Endodermal cell (in vitro differentiated cells): Measurements from ENCODE around the gene C4B. TPM values are rescaled to one million over a fixed set of nuclear protein-coding genes. Genes with fewer than 3 reads are reported as not detected.
"Not testable (repeated sequence)": the region's sequence is repeated elsewhere in the genome, so short reads cannot be mapped to it uniquely, and the experiment has no call there.

Source experiments
- DNase-seq: peaks from one replicate; pipeline ENCODE4 v3.0.0-alpha.2; 2017
- H3K27ac ChIP-seq: 2 replicates; pipeline ENCODE4 v1.5.1; 2013; ENCODE audit warnings: mild to moderate bottlenecking, low read depth, low read length, moderate library complexity
- H3K27me3 ChIP-seq: 2 replicates; pipeline ENCODE4 v1.6.1; 2013; ENCODE audit warnings: mild to moderate bottlenecking, low read length, moderate library complexity; ENCODE audit not compliant: insufficient read depth, control insufficient read depth, poor library complexity, severe bottlenecking
- H3K36me3 ChIP-seq: 2 replicates; pipeline ENCODE4 v1.7.0; 2013; ENCODE audit warnings: mild to moderate bottlenecking, low read length, moderate library complexity; ENCODE audit not compliant: control insufficient read depth, insufficient read depth
- H3K4me1 ChIP-seq: one replicate; pipeline ENCODE4 v1.7.0; 2013; ENCODE audit warnings: low read length; ENCODE audit not compliant: control insufficient read depth, insufficient read depth
- H3K4me3 ChIP-seq: 2 replicates; pipeline ENCODE4 v1.5.1; 2013; ENCODE audit warnings: mild to moderate bottlenecking, low read length, moderate library complexity
- H3K9ac ChIP-seq: 2 replicates; pipeline ENCODE4 v1.6.1; 2013; ENCODE audit warnings: mild to moderate bottlenecking, low read length, moderate library complexity; ENCODE audit not compliant: poor library complexity, severe bottlenecking; ENCODE audit errors: extremely low read depth
- H3K9me3 ChIP-seq: 2 replicates; pipeline ENCODE4 v1.6.1; 2013; ENCODE audit warnings: mild to moderate bottlenecking, low read length, moderate library complexity; ENCODE audit not compliant: control insufficient read depth
- H3K27ac Mint-ChIP-seq: 2 replicates; pipeline ENCODE4 v1.8.0; 2020; ENCODE audit warnings: mixed read lengths
- H3K27me3 Mint-ChIP-seq: 2 replicates; pipeline ENCODE4 v1.8.0; 2021; ENCODE audit warnings: mild to moderate bottlenecking, mixed read lengths; ENCODE audit not compliant: insufficient read depth
- H3K36me3 Mint-ChIP-seq: 2 replicates; pipeline ENCODE4 v1.8.0; 2020; ENCODE audit warnings: low read depth, mixed read lengths
- H3K4me1 Mint-ChIP-seq: 2 replicates; pipeline ENCODE4 v1.8.0; 2020; ENCODE audit warnings: mixed read lengths
- H3K4me3 Mint-ChIP-seq: 2 replicates; pipeline ENCODE4 v1.8.0; 2020; ENCODE audit warnings: mild to moderate bottlenecking, moderate library complexity, mixed read lengths
- H3K9me3 Mint-ChIP-seq: 2 replicates; pipeline ENCODE4 v1.8.0; 2020; ENCODE audit warnings: mild to moderate bottlenecking, mixed read lengths
- WGBS, 2 experiments: methylation state at CpG; one replicate each; pipeline versions ENCODE4 v1.1.5 to v1.1.7; 2013; ENCODE audit warnings: missing lambda C conversion rate in 2 of 2, mixed read lengths in 1 of 2; ENCODE audit not compliant: insufficient coverage in 1 of 2, insufficient read length in 1 of 2; 5-methylcytosine and 5-hydroxymethylcytosine counted together
- long read RNA-seq, 4 experiments: library from polyadenylated mRNA in 2 of 4; library from RNA in 1 of 4; library from capped mRNA in 1 of 4; stranded (forward) in 3 of 4; unstranded in 1 of 4; transcript quantifications; one replicate each; pipeline ENCODE4 v2.0.0, GENCODE V29; 2020 to 2021; ENCODE audit warnings: inconsistent platforms in 1 of 4
- polyA plus RNA-seq, 2 experiments: library from polyadenylated mRNA; stranded (reverse); fragments of 50-300 nt; gene quantifications; one replicate each; pipeline ENCODE4 v1.2.3, GENCODE V29; 2013
- total RNA-seq, 2 donors: library from RNA; stranded (reverse); fragmentation: NEBNext Ultra II Directional in 1 of 2; extraction: Animal tissue kit (Norgen Biotek cat#: 25700) in 1 of 2; gene quantifications; 2 replicates in 1 of 2; 3 replicates in 1 of 2; pipeline ENCODE4 v1.2.1, GENCODE V29; 2021
- TF ChIP-seq, protein P1 (sequence below): fragments of 200-600 bp; sonication (generic); conservative IDR thresholded peaks from 2 replicates; pipeline ENCODE4 v1.5.0; 2021; ENCODE audit warnings: antibody characterized with exemption, mild to moderate bottlenecking

C4B gene
- 1 to 10 TPM; 3.7 to 5.5 TPM for total RNA-seq
- polyA plus RNA-seq (2013, experiment 1 of 2): 2.6 TPM
- polyA plus RNA-seq (2013, experiment 2 of 2): 3.8 TPM
- long read RNA-seq, experiment 1: 0 reads
- long read RNA-seq, experiment 2, partial matches to known transcripts: 0 of 1 reads
- long read RNA-seq, experiment 2, other reads (novel, unspliced or antisense): 1 of 1 reads
- long read RNA-seq, experiment 3: 0 reads
- long read RNA-seq, experiment 4: 0 reads

DNA sequence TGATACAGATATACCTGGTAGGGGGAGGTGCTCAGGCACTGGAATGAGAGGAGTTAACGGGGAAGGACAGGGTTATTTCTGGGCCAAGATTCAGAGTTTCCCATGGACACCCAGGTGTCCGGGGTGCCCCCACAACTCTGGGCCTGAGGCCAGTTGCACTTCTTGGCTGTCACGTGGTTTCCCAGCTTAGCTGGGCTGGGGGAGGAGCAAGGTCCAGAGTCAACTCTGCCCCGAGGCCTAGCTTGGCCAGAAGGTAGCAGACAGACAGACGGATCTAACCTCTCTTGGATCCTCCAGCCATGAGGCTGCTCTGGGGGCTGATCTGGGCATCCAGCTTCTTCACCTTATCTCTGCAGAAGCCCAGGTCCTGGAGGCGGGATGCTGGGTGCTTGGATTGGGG, at the start of gene C4B:
Gene C4B, plus strand, starts transcription at position 249 of the 400 bp plus-strand sequence. Its CDS starts 51 bp downstream, at position 300.
- H3K9me3 Mint-ChIP-seq, H3K27ac ChIP-seq, H3K36me3 Mint-ChIP-seq, H3K4me3 ChIP-seq, H3K27ac Mint-ChIP-seq, H3K27me3 Mint-ChIP-seq, DNase-seq, H3K9me3 ChIP-seq, H3K36me3 ChIP-seq, H3K4me1 ChIP-seq, H3K27me3 ChIP-seq, H3K4me1 Mint-ChIP-seq, H3K9ac ChIP-seq, H3K4me3 Mint-ChIP-seq: not testable (repeated sequence)
- WGBS, 2 experiments: no CpG with 5 or more reads among the region's 6 CpGs

DNA sequence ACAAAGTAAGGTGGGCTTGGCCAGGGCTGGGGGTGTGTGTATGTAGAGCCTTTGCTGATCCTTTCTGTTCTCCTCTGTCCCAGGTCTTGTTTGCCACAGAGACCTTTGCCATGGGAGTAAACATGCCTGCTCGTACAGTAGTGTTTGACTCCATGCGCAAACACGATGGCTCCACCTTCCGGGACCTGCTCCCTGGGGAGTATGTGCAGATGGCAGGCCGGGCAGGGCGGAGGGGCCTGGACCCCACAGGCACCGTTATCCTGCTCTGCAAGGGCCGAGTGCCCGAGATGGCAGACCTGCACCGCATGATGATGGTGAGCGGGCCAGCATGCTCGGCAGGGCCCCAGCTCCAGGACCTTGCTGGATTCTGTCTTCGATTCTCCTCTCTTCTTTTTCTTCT, 48.9 kb upstream of the C4B start:
- no peak overlapping the region for H3K27ac ChIP-seq
- TF ChIP-seq, protein P1, sequence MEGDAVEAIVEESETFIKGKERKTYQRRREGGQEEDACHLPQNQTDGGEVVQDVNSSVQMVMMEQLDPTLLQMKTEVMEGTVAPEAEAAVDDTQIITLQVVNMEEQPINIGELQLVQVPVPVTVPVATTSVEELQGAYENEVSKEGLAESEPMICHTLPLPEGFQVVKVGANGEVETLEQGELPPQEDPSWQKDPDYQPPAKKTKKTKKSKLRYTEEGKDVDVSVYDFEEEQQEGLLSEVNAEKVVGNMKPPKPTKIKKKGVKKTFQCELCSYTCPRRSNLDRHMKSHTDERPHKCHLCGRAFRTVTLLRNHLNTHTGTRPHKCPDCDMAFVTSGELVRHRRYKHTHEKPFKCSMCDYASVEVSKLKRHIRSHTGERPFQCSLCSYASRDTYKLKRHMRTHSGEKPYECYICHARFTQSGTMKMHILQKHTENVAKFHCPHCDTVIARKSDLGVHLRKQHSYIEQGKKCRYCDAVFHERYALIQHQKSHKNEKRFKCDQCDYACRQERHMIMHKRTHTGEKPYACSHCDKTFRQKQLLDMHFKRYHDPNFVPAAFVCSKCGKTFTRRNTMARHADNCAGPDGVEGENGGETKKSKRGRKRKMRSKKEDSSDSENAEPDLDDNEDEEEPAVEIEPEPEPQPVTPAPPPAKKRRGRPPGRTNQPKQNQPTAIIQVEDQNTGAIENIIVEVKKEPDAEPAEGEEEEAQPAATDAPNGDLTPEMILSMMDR: no peak
- no peak overlapping the region for H3K9ac ChIP-seq
- Mint-ChIP-seq H3K27me3 (no peaks in the 10 kb centered on the region), H3K9me3 (no peaks in the 10 kb centered on the region), H3K36me3 (peaks cover 83% of the 10 kb centered on the region), H3K27ac (no peak overlapping the region), H3K4me1 (no peaks in the 10 kb centered on the region), H3K4me3 (no peak overlapping the region)
- no peaks in the 10 kb centered on the region for H3K27me3 ChIP-seq
- H3K4me3 ChIP-seq: no peak overlapping the region
- no peaks in the 10 kb centered on the region for H3K9me3 ChIP-seq
- H3K4me1 ChIP-seq: peaks cover 1% of the 10 kb centered on the region
- WGBS, 2 experiments: 92 to 100% methylated on average over 4 to 13 of the region's 13 CpGs
- no peak for DNase-seq
- peaks cover 69% of the 10 kb centered on the region for H3K36me3 ChIP-seq

DNA sequence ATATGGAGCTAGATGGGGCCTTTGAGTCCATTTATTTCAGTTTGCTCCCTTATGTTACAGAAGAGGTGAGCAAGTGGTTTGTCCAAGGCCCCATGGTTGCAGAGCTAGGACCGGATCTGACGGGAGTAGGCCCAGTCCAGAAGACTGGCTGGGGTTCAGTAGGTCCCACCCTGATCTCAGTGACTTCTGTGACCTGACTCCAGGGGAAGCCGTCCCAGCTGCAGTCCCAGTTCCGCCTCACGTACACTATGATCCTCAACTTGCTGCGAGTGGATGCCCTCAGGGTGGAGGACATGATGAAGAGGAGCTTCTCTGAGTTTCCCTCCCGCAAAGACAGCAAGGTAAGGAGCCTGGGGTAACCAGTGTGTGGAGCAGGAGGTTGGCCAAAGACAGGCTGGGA, 48.1 kb upstream of the C4B start:
- Mint-ChIP-seq H3K4me3 (no peak overlapping the region), H3K9me3 (no peaks in the 10 kb centered on the region), H3K4me1 (no peaks in the 10 kb centered on the region), H3K27me3 (no peaks in the 10 kb centered on the region), H3K36me3 (peaks cover 75% of the 10 kb centered on the region), H3K27ac (no peak overlapping the region)
- WGBS, 2 experiments: 96 to 97% methylated on average over 5 to 7 of the region's 7 CpGs
- no peaks in the 10 kb centered on the region for H3K27me3 ChIP-seq
- H3K4me3 ChIP-seq: no peak overlapping the region
- H3K36me3 ChIP-seq: peaks cover 61% of the 10 kb centered on the region
- TF ChIP-seq, protein P1: no peak
- no peak overlapping the region for H3K9ac ChIP-seq
- H3K4me1 ChIP-seq: peaks cover 8% of the 10 kb centered on the region
- no peak for DNase-seq
- no peaks in the 10 kb centered on the region for H3K9me3 ChIP-seq
- no peak overlapping the region for H3K27ac ChIP-seq
